Stimulated activated naive CD8-positive, alpha-beta T cell treated with anti-CD3 and anti-CD28 coated beads, Interleukin-15, Interleukin-2, amounts not matched to agents 100 ng/mL and 50 ng/mL, for 24 hours (primary cell): ENCODE data around the gene FILIP1.

Experiments used
- H3K27ac Mint-ChIP-seq: one replicate; pipeline ENCODE4 v1.8.0; 2021; ENCODE audit warnings: mild to moderate bottlenecking, mixed read lengths
- H3K27me3 Mint-ChIP-seq: one replicate; pipeline ENCODE4 v1.8.0; 2021; ENCODE audit warnings: mixed read lengths
- H3K36me3 Mint-ChIP-seq: one replicate; pipeline ENCODE4 v1.8.0; 2021; ENCODE audit warnings: low read depth, mixed read lengths
- H3K4me1 Mint-ChIP-seq: one replicate; pipeline ENCODE4 v1.8.0; 2021; ENCODE audit warnings: low read depth, mixed read lengths
- H3K4me3 Mint-ChIP-seq: one replicate; pipeline ENCODE4 v1.8.0; 2021; ENCODE audit warnings: mild to moderate bottlenecking, mixed read lengths
- H3K9me3 Mint-ChIP-seq: one replicate; pipeline ENCODE4 v1.8.0; 2021; ENCODE audit warnings: mixed read lengths

FILIP1 gene

DNA sequence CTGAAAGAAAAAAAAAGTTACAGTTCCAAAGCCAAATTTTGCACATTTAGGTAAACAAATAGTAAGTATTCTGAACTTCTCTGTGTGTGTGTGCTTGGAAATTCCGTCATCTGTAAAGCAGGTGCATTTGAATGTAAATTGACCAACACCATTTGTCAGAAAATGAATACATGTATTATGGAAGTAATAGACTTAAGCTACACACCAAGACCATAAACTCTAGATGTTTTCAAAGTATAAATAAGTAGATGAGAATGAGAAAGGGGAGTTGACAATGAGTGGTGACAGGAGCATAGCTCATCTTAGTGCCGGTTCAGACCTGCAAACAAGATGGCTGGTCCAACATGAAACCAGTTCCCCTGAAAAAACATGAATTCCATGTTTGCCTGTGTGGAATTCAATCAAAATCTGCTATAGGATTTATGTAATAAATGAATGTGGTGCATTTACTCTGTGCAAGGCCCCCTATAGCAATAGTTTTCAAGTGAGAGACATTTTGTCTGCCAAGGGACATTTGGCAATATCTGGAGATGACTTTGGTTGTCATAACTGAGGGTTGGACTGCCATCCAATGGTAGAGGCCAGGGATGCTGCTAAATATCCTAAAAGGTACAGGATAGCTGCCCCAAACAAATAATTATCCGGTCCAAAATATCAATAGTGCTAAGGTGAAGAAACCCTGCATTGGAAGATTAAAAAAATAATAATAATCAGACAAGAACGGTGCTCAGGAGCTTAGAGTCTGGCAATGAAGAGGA, 11.0 kb upstream of the FILIP1 start:
- Mint-ChIP-seq H3K27me3 (no peaks in the 10 kb centered on the region), H3K4me3 (no peak overlapping the region), H3K27ac (no peak overlapping the region), H3K36me3 (no peaks in the 10 kb centered on the region), H3K9me3 (no peaks in the 10 kb centered on the region), H3K4me1 (no peaks in the 10 kb centered on the region)

GRCh38 chr6:75503291-75503690, 9.7 kb upstream of the FILIP1 start:
- Mint-ChIP-seq H3K27me3 (no peaks in the 10 kb centered on the region), H3K4me3 (no peak overlapping the region), H3K36me3 (no peaks in the 10 kb centered on the region), H3K27ac (no peak overlapping the region), H3K9me3 (no peaks in the 10 kb centered on the region), H3K4me1 (no peaks in the 10 kb centered on the region)

DNA sequence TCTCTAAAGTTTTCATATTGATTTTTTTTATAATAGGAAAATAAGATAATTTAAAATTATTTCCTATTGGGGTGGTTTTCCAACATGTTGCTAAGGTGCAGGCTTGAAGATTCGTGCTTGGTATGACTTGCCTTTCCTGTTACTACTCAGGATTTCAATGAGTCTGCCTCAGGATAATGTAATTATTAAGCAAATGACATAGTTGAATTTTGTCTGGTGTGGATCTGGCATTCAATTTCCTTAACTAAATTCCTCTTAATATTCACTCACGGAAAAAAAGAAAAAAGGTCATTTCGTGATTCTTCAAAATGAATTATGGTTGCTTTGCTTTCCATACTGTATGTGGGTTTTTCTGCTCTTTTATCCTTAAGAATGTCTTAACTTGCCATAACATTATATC, 9.3 kb upstream of the FILIP1 start:
- H3K27ac Mint-ChIP-seq: no peak overlapping the region
- H3K9me3 Mint-ChIP-seq: no peaks in the 10 kb centered on the region
- no peaks in the 10 kb centered on the region for H3K36me3 Mint-ChIP-seq
- H3K4me3 Mint-ChIP-seq: no peak overlapping the region
- no peaks in the 10 kb centered on the region for H3K4me1 Mint-ChIP-seq
- H3K27me3 Mint-ChIP-seq: peaks cover 4% of the 10 kb centered on the region

DNA sequence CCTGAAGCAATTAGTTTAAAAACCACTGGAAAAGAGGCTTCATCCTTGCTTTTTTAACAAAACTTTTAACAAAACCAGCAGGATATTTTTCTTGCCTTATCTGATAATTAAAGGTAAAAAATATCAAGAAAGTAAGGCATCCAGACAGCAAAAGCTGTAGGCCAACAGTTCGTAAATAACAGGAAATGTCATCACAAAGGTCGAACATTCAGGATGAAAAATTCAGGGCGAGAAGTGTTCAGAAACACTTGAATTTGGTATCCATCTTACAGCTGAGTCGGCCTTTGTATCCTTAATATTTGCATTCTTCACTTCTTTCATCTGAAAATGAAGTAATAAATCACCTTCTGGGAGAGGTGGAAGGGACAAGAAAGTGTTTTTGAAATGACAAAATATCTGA, 8.2 kb upstream of the FILIP1 start:
- Mint-ChIP-seq H3K4me1 (no peaks in the 10 kb centered on the region), H3K9me3 (no peaks in the 10 kb centered on the region), H3K27ac (no peak overlapping the region), H3K27me3 (peaks cover 8% of the 10 kb centered on the region), H3K4me3 (no peak overlapping the region), H3K36me3 (no peaks in the 10 kb centered on the region)

- Mint-ChIP-seq H3K4me3 (no peak overlapping the region), H3K27ac (no peak overlapping the region), H3K27me3 (peaks cover 21% of the 10 kb centered on the region), H3K4me1 (peaks cover 13% of the 10 kb centered on the region), H3K9me3 (no peaks in the 10 kb centered on the region), H3K36me3 (no peaks in the 10 kb centered on the region)
These were observed 6.0 kb upstream of the FILIP1 start for GRCh38 chr6:75499640-75500039.

DNA sequence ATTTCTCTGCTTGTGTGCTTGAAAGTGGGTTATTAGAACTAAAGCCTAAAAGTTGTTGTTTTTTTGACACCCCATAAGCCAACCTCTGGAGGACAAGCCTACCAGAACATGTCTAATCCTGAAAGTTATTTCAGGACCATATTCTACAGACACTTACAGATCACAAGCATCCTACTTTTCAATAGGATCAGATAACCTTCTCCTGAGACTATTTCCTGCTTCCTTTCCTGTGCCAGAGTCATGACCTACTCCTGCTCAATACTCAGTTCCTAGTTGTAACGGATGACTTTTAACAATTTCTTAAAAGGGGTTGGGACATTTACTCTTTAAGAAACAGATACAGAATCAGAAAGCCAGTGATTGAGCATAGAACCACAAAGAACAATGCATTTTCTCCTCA, 5.3 kb upstream of the FILIP1 start:
- H3K9me3 Mint-ChIP-seq: no peaks in the 10 kb centered on the region
- no peak overlapping the region for H3K4me3 Mint-ChIP-seq
- H3K4me1 Mint-ChIP-seq: peaks cover 13% of the 10 kb centered on the region
- no peak overlapping the region for H3K27ac Mint-ChIP-seq
- H3K36me3 Mint-ChIP-seq: no peaks in the 10 kb centered on the region
- H3K27me3 Mint-ChIP-seq: peaks cover 27% of the 10 kb centered on the region

- H3K27ac Mint-ChIP-seq: no peak overlapping the region
These were observed 4.4 kb upstream of the FILIP1 start for GRCh38 chr6:75497994-75498393.

DNA sequence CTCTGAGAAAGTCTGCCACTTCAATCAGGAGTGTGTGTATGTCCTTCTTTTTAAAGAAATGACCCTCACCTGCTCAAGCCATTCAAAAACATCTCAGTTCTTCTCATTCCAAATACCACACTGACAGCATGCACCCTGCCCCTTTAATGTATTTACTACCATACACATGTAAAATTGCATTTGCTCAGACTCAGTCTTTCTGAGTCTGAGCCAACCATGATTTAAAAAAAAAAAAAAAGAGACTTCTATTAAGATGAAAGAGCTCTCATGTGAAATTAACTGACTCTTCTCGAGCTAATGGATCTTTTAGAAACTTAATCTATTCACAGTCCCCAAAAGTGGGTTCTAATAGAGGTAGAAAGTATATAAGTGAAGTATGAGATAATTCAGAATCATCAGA, 1.4 kb upstream of the FILIP1 start:
- Mint-ChIP-seq H3K4me3 (no peak overlapping the region), H3K27ac (no peak overlapping the region), H3K36me3 (no peaks in the 10 kb centered on the region), H3K9me3 (no peaks in the 10 kb centered on the region), H3K27me3 (peaks cover 54% of the 10 kb centered on the region), H3K4me1 (peaks cover 13% of the 10 kb centered on the region)

More at GRCh38 chr6:75497994-75498393, 4.4 kb upstream of the FILIP1 start:
- Mint-ChIP-seq H3K4me3 (no peak overlapping the region), H3K4me1 (peaks cover 13% of the 10 kb centered on the region), H3K36me3 (no peaks in the 10 kb centered on the region), H3K27me3 (peaks cover 36% of the 10 kb centered on the region), H3K9me3 (no peaks in the 10 kb centered on the region)

GRCh38 chr6:75494290-75494689, 690 bp upstream of the FILIP1 start:
- Mint-ChIP-seq H3K36me3 (no peaks in the 10 kb centered on the region), H3K27me3 (peaks cover 54% of the 10 kb centered on the region), H3K4me1 (peaks cover 13% of the 10 kb centered on the region), H3K27ac (no peak overlapping the region), H3K9me3 (no peaks in the 10 kb centered on the region), H3K4me3 (no peak overlapping the region)

- Mint-ChIP-seq H3K27me3 (peaks cover 64% of the 10 kb centered on the region), H3K9me3 (no peaks in the 10 kb centered on the region), H3K4me1 (peaks cover 13% of the 10 kb centered on the region), H3K27ac (no peak overlapping the region), H3K36me3 (no peaks in the 10 kb centered on the region), H3K4me3 (no peak overlapping the region)
These were observed 1.0 kb downstream of the FILIP1 start for GRCh38 chr6:75492386-75493153.

DNA sequence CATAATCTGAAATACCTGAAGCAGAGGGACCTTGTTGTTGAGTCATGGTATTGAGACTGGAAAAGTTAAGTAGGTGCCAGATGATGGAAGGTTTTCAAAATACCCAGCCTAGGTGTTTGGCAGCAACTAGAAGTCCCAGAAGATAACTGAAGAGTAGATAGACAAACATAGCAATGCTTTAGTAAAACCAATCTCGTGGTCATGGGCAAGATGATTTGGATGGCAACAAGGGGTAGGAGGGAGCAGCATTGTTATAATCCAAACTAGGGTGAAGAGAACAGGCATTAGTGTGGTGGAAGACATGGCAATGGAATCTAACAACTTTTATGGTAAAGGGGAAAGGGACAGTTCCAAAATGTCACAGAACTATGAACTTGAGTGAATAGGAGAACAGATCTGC, 2.3 kb downstream of the FILIP1 start:
- no peak overlapping the region for H3K27ac Mint-ChIP-seq
- H3K36me3 Mint-ChIP-seq: no peaks in the 10 kb centered on the region
- peaks cover 66% of the 10 kb centered on the region for H3K27me3 Mint-ChIP-seq
- H3K4me3 Mint-ChIP-seq: no peak overlapping the region
- peaks cover 12% of the 10 kb centered on the region for H3K4me1 Mint-ChIP-seq
- no peaks in the 10 kb centered on the region for H3K9me3 Mint-ChIP-seq

DNA sequence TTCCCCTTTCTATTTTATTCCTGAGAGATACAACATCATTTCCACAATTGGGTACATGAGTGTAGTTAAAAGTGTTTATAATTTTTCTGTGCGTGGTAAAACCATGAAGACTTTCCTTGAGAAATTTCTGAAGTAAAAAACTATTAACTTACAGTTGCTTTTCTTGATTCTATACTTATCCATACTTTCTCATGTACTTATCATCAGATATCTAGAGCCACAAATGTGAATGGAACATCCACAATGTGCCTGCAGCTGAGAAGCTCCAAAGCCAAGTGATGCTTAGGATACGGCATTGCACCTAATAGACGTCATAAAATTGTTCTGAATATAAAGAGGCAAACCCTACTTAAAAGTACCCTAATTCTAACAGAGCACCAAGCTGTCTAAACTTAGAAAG, 2.9 kb downstream of the FILIP1 start:
- H3K27me3 Mint-ChIP-seq: peaks cover 64% of the 10 kb centered on the region
- H3K36me3 Mint-ChIP-seq: no peaks in the 10 kb centered on the region
- H3K9me3 Mint-ChIP-seq: no peaks in the 10 kb centered on the region
- no peak overlapping the region for H3K4me3 Mint-ChIP-seq
- H3K27ac Mint-ChIP-seq: no peak overlapping the region
- H3K4me1 Mint-ChIP-seq: peaks cover 7% of the 10 kb centered on the region

DNA sequence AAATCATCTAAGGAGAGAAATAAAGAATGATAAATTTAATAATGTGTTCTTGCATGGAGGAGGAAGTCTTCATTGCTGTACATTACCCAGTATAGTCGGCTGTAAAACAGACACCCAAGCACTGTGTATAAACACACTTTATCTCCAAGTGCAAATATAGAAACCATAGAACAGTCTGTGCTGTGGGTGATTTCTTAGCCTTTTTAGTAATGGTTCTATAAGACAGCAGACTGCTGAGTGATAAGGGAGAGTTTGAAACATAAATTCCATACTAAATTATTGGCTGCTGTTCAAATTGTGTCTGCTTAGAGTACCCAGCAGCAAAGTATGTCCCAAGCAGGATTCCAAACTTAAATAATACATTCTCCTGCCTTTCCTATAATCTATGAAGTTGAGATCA, 4.6 kb downstream of the FILIP1 start:
- Mint-ChIP-seq H3K36me3 (no peaks in the 10 kb centered on the region), H3K4me1 (no peaks in the 10 kb centered on the region), H3K27me3 (peaks cover 48% of the 10 kb centered on the region), H3K9me3 (no peaks in the 10 kb centered on the region), H3K4me3 (no peak overlapping the region), H3K27ac (no peak overlapping the region)

DNA sequence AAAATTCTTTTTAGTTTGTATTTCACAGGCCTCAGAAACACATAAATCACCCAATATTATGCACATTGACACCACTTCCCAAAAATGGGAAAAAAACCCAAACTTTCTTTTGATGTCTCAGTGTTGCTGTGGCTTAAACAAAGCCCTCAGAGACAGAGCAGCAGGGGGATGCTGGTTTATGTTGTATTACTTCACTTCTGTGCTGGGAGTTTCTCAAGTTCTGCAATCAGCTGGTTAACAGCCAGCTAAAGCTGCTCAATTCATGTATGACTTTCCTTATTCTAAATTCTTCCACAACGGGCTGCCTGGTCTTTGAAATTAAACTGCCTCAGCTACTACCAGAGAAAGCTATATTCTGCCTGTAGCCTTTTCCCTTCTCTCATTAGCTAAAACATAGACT, 5.6 kb downstream of the FILIP1 start:
- Mint-ChIP-seq H3K36me3 (no peaks in the 10 kb centered on the region), H3K9me3 (no peaks in the 10 kb centered on the region), H3K4me3 (no peak overlapping the region)

DNA sequence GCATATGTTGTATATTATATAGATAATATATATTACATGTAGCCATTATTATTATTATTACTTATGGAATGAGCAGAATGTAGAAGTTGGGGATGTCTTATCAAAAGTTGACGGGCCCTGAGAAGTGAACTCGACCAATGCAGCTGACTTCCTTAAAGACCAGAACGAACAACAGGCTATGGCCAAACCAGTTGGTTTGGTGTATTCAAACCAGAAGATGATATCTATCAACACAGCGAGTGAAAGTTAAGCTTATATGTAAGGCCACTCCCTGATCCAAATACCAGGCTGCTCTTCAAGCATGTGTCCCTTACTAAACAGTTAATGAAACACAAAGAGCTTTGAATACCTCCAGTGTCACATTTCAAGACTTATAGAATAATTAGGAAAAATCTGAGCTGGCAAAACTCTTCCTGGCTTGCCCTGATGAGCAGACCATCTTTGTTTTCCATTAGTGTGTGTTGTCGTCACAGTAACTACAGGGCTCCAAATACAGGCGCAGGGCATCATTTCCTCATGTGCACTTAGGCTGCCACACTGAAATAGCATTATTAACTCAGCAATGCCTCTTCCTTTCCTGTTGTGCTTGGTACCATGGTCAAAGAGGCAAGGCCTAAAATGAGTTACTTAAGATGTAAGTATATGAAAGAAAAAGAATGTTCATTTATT, 6.6 kb downstream of the FILIP1 start:
- Mint-ChIP-seq H3K27me3 (peaks cover 36% of the 10 kb centered on the region), H3K4me3 (no peak overlapping the region), H3K4me1 (no peaks in the 10 kb centered on the region), H3K9me3 (no peaks in the 10 kb centered on the region), H3K27ac (no peak overlapping the region), H3K36me3 (no peaks in the 10 kb centered on the region)

More for the DNA sequence above, 5.6 kb downstream of the FILIP1 start:
- H3K4me1 Mint-ChIP-seq: no peaks in the 10 kb centered on the region
- H3K27ac Mint-ChIP-seq: no peak overlapping the region
- H3K27me3 Mint-ChIP-seq: peaks cover 42% of the 10 kb centered on the region
